Neuronal stem cell (in vitro differentiated cells): ENCODE measurements around the gene MAU2.

Experiments used
- DNase-seq: peaks from one replicate; pipeline ENCODE4 v3.0.0-alpha.2; 2013; ENCODE audit warnings: low spot score
- H2AFZ ChIP-seq: one replicate; pipeline ENCODE4 v1.6.1; 2013; ENCODE audit warnings: mild to moderate bottlenecking, low read length, inconsistent platforms
- H2AK5ac ChIP-seq: 2 replicates; pipeline ENCODE4 v1.6.1; 2013; ENCODE audit warnings: low read depth, mild to moderate bottlenecking, inconsistent platforms, low read length, moderate library complexity, mixed read lengths
- H2BK120ac ChIP-seq: 2 replicates; pipeline ENCODE4 v1.6.1; 2013; ENCODE audit warnings: low read depth, mild to moderate bottlenecking, inconsistent platforms, low read length, moderate library complexity, mixed read lengths
- H2BK12ac ChIP-seq: one replicate; pipeline ENCODE4 v1.6.1; 2013; ENCODE audit warnings: low read length, inconsistent platforms
- H2BK15ac ChIP-seq: 2 replicates; pipeline ENCODE4 v1.6.1; 2013; ENCODE audit warnings: mild to moderate bottlenecking, low read length, inconsistent platforms, mixed read lengths
- H2BK5ac ChIP-seq: one replicate; pipeline ENCODE4 v1.6.1; 2013; ENCODE audit warnings: inconsistent platforms, mild to moderate bottlenecking, low read length, moderate library complexity
- H3K14ac ChIP-seq: one replicate; pipeline ENCODE4 v1.6.1; 2013; ENCODE audit warnings: low read length, inconsistent platforms
- H3K18ac ChIP-seq: 2 replicates; pipeline ENCODE4 v1.6.1; 2013; ENCODE audit warnings: low read length, inconsistent platforms
- H3K23ac ChIP-seq: 2 replicates; pipeline ENCODE4 v1.6.1; 2013; ENCODE audit warnings: low read depth, mild to moderate bottlenecking, mixed read lengths, low read length, inconsistent platforms; ENCODE audit not compliant: poor library complexity
- H3K27ac ChIP-seq: replicated peaks from 3 replicates; pipeline ENCODE4 v1.5.1; 2013; ENCODE audit warnings: low read length, inconsistent platforms
- H3K27me3 ChIP-seq, 3 experiments: 2 replicates each; pipeline ENCODE4 v1.6.1; 2013; ENCODE audit warnings: low read length in 3 of 3, mild to moderate bottlenecking in 2 of 3, inconsistent platforms in 1 of 3, low read depth in 1 of 3, mixed read lengths in 1 of 3, moderate library complexity in 1 of 3; ENCODE audit not compliant: control insufficient read depth in 3 of 3, insufficient read depth in 3 of 3
- H3K36me3 ChIP-seq, 2 donors: replicated peaks in 1 of 2; 2 replicates each; pipeline ENCODE4 v1.6.1; 2013; ENCODE audit warnings: low read length in 2 of 2; ENCODE audit not compliant: control insufficient read depth in 2 of 2, insufficient read depth in 2 of 2
- H3K4ac ChIP-seq: 2 replicates; pipeline ENCODE4 v1.6.1; 2013; ENCODE audit warnings: inconsistent platforms, mild to moderate bottlenecking, low read length, moderate library complexity
- H3K4me1 ChIP-seq, 2 donors: 1 replicate in 1 of 2; 2 replicates in 1 of 2; pipeline ENCODE4 v1.6.1; 2013; ENCODE audit warnings: low read length in 2 of 2, low read depth in 1 of 2; ENCODE audit not compliant: control insufficient read depth in 2 of 2, insufficient read depth in 1 of 2
- H3K4me2 ChIP-seq: one replicate; pipeline ENCODE4 v1.6.1; 2013; ENCODE audit warnings: mild to moderate bottlenecking, low read length, inconsistent platforms; ENCODE audit not compliant: insufficient read depth, poor library complexity, severe bottlenecking
- H3K4me3 ChIP-seq, 2 donors: 2 replicates each; pipeline ENCODE4 v1.5.1; 2013; ENCODE audit warnings: low read length in 2 of 2, mild to moderate bottlenecking in 2 of 2, inconsistent platforms in 1 of 2, moderate library complexity in 1 of 2
- H3K79me1 ChIP-seq: one replicate; pipeline ENCODE4 v1.6.1; 2013; ENCODE audit warnings: low read depth, mild to moderate bottlenecking, inconsistent platforms, low read length, moderate library complexity
- H3K9ac ChIP-seq: one replicate; pipeline ENCODE4 v1.6.1; 2013; ENCODE audit warnings: mild to moderate bottlenecking, low read depth, low read length, inconsistent platforms; ENCODE audit not compliant: poor library complexity
- H3K9me3 ChIP-seq, 2 donors: replicated peaks in 1 of 2; 2 replicates each; pipeline versions ENCODE3 to v1.6.1; 2013; ENCODE audit warnings: low read length in 2 of 2, mild to moderate bottlenecking in 2 of 2, inconsistent platforms in 1 of 2, low read depth in 1 of 2, mixed read lengths in 1 of 2, moderate library complexity in 1 of 2; ENCODE audit not compliant: control insufficient read depth in 2 of 2, insufficient read depth in 1 of 2
- H4K8ac ChIP-seq: one replicate; pipeline ENCODE4 v1.6.1; 2013; ENCODE audit warnings: low read depth, mild to moderate bottlenecking, inconsistent platforms, low read length, moderate library complexity
- H4K91ac ChIP-seq: one replicate; pipeline ENCODE4 v1.6.1; 2013; ENCODE audit warnings: low read length, low read depth, mild to moderate bottlenecking, inconsistent platforms; ENCODE audit not compliant: poor library complexity
- WGBS, 2 donors: extraction: QIAGEN DNeasy Blood & Tissue Kit; methylation state at CpG; one replicate each; pipeline ENCODE4 v1.1.7; 2013; ENCODE audit warnings: missing lambda C conversion rate in 2 of 2, mixed read lengths in 1 of 2; ENCODE audit not compliant: insufficient read length in 2 of 2, insufficient replicate concordance in 1 of 2; ENCODE audit errors: extremely low coverage in 2 of 2; 5-methylcytosine and 5-hydroxymethylcytosine counted together

MAU2 gene

DNA sequence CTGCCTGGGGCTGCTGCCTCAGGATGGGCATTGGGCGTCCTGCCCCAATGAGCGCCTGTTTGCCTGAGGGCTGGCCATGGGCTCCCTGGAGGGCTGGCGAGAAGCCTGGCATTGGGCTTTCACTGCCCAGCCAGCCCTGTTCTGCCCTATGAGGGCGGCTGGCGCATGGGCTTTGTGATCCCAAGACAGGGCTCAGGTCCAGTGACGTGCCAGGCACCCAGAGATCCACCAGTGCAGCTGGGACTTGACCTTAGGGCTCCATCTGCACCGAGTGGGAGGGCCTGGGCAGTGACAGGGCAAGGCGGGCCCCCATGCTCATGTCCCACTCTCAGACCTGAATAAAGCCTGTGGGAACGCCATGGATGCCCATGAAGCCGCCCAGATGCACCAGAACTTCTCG lies 34.3 kb downstream of the MAU2 start:
- Histone ChIP-seq H2BK120ac (no peak overlapping the region), H2BK12ac (no peak overlapping the region), H3K9ac (no peak overlapping the region), H3K4me1 (no peaks in the 10 kb centered on the region), H2BK5ac (peak overlapping the region; percentile 35), H3K36me3 (peaks cover 44 to 84% of the 10 kb centered on the region in 2 donors), H4K8ac (no peak overlapping the region), H2BK15ac (no peak overlapping the region), H3K79me1 (peaks cover 2% of the 10 kb centered on the region), H3K4me3 (no peak overlapping the region), H3K4me2 (no peak overlapping the region), H2AK5ac (no peak overlapping the region), H3K27me3 (no peaks in the 10 kb centered on the region), H3K9me3 (no peaks in the 10 kb centered on the region), H3K14ac (no peak overlapping the region), H3K23ac (no peak overlapping the region), H3K4ac (no peak overlapping the region), H4K91ac (no peak overlapping the region), H2AFZ (no peak overlapping the region), H3K18ac (no peak overlapping the region), H3K27ac (no peak overlapping the region)
- no CpG with 5 or more reads among the region's 11 CpGs for WGBS, 2 donors
- no peak for DNase-seq

DNA sequence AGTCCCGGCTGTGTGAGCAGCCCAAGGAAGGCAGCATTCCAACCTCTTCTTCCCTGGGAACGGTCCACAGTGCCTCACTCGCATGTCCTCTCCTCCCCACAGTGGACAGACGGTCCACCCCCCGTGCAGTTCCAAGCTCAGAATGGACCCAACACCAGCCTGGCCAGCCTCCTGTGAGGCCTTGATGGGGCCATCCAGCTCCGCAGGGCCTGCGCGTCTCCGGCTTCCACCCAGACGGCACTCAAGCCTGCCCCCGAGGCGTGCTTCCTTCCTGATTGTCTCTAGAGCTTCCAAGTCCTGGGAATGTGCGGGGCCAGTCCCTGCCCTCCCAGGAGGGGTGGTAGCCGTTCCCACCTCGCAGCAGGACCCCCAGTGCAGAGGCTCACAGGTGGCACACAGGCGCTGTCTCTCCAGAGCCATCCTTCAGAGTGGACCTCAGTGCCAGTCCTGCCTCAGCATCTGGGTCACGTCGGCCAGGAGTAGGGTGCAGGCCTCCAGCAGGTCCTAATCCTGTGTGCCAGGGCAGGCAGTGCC lies 35.0 kb downstream of the MAU2 start:
- no peak overlapping the region for H2BK15ac ChIP-seq
- no peak overlapping the region for H4K8ac ChIP-seq
- H3K23ac ChIP-seq, result no peak overlapping the region
- H3K27ac ChIP-seq, result no peak overlapping the region
- peak overlapping the region; percentile 35 for H2BK5ac ChIP-seq
- H3K4me3 ChIP-seq, result peak overlapping the region in 1 of 2 donors; percentile 50
- no peak overlapping the region for H2BK12ac ChIP-seq
- H3K4me2 ChIP-seq, result no peak overlapping the region
- no peaks in the 10 kb centered on the region for H3K9me3 ChIP-seq
- DNase-seq, result no peak
- H3K4me1 ChIP-seq, result no peaks in the 10 kb centered on the region
- no peak overlapping the region for H3K14ac ChIP-seq
- WGBS, 2 donors, result no CpG with 5 or more reads among the region's 18 CpGs
- H3K36me3 ChIP-seq, result peaks cover 44 to 83% of the 10 kb centered on the region in 2 donors
- H2BK120ac ChIP-seq, result no peak overlapping the region
- H3K18ac ChIP-seq, result no peak overlapping the region
- H3K27me3 ChIP-seq, result no peaks in the 10 kb centered on the region
- H4K91ac ChIP-seq, result no peak overlapping the region
- peaks cover 2% of the 10 kb centered on the region for H3K79me1 ChIP-seq
- no peak overlapping the region for H2AK5ac ChIP-seq
- H3K4ac ChIP-seq, result no peak overlapping the region
- H2AFZ ChIP-seq, result no peak overlapping the region
- no peak overlapping the region for H3K9ac ChIP-seq

DNA sequence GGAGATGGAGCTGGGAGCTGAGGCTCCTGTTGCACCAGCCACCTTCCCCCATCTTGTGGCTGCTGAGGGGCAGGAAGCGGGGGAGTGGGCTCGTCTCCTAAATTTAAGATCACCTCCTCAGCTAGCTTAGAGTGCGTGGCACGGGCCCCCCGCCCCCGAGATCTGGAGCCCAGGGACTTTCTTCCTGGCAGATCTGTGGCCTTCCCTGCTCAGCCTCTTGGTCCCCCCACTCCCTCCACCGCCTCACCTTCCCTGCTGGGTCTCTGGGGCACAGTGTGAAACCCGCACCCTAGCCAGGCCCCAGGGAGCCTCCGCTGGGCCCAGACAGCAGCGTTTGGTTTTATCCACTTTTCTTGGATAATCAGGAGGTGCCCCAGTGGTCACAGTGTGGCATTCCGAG lies 35.9 kb downstream of the MAU2 start:
- no peak overlapping the region for H2AK5ac ChIP-seq
- peaks cover 41 to 75% of the 10 kb centered on the region in 2 donors for H3K36me3 ChIP-seq
- no peak overlapping the region for H3K4me2 ChIP-seq
- H3K9me3 ChIP-seq, result no peaks in the 10 kb centered on the region
- no peak overlapping the region for H2BK12ac ChIP-seq
- no peak for DNase-seq
- H3K4me1 ChIP-seq, result no peaks in the 10 kb centered on the region
- no peak overlapping the region for H3K27ac ChIP-seq
- WGBS, 2 donors, result no CpG with 5 or more reads among the region's 11 CpGs
- H2BK120ac ChIP-seq, result no peak overlapping the region
- no peak overlapping the region for H2BK15ac ChIP-seq
- H3K23ac ChIP-seq, result no peak overlapping the region
- no peaks in the 10 kb centered on the region for H3K27me3 ChIP-seq
- no peak overlapping the region for H4K8ac ChIP-seq
- no peak overlapping the region for H4K91ac ChIP-seq
- no peak overlapping the region for H2AFZ ChIP-seq
- no peak overlapping the region for H3K9ac ChIP-seq
- no peak overlapping the region for H3K4me3 ChIP-seq
- no peak overlapping the region for H3K4ac ChIP-seq
- H3K79me1 ChIP-seq, result peaks cover 2% of the 10 kb centered on the region
- peak overlapping the region; percentile 3 for H2BK5ac ChIP-seq
- H3K14ac ChIP-seq, result no peak overlapping the region
- no peak overlapping the region for H3K18ac ChIP-seq

DNA sequence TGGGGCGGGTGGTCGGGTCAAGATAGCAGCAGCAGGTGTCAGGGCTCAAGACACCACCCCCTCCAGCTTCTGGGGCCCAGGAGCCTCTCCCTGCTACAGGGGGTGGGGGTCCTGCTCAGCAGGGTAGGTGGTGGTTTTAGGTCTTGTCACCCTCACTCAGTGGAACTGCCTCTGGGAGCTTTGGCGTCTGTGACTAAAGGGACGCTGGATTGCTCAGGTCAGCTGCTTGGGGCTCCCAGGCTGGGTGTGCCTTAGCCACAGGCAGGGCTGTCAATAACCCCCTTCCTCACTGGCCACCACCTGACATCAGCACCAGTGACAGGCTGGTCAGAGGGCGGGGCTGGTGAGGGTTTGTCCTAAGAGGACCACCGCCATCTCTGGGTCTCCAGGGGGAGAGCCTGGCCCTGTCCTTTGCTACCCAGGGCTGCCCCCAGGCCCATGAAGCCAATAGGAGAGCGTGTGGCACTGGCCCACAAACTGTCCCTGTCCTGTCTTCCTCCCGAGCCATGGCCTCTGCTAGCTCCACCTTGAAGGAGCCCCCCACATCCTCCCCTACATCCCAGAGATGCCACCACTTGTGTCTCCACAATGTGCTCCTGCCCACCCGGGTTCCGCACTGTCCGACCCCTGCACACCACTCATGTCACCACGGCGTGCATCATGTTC lies 36.4 kb downstream of the MAU2 start:
- no CpG with 5 or more reads among the region's 13 CpGs for WGBS, 2 donors
- H3K79me1 ChIP-seq, result peaks cover 2% of the 10 kb centered on the region
- no peak overlapping the region for H2BK15ac ChIP-seq
- no peak overlapping the region for H2BK120ac ChIP-seq
- no peak overlapping the region for H2AK5ac ChIP-seq
- DNase-seq, result no peak
- no peaks in the 10 kb centered on the region for H3K4me1 ChIP-seq
- no peak overlapping the region for H2AFZ ChIP-seq
- H3K4me2 ChIP-seq, result no peak overlapping the region
- no peak overlapping the region for H3K18ac ChIP-seq
- no peak overlapping the region for H3K23ac ChIP-seq
- H3K14ac ChIP-seq, result peak overlapping the region; percentile 27
- H3K36me3 ChIP-seq, result peaks cover 41 to 69% of the 10 kb centered on the region in 2 donors
- H3K4me3 ChIP-seq, result no peak overlapping the region
- no peaks in the 10 kb centered on the region for H3K27me3 ChIP-seq
- H3K4ac ChIP-seq, result no peak overlapping the region
- H3K9me3 ChIP-seq, result no peaks in the 10 kb centered on the region
- no peak overlapping the region for H2BK12ac ChIP-seq
- H4K91ac ChIP-seq, result no peak overlapping the region
- no peak overlapping the region for H3K9ac ChIP-seq
- peak overlapping the region; percentile 3 for H2BK5ac ChIP-seq
- H4K8ac ChIP-seq, result no peak overlapping the region
- H3K27ac ChIP-seq, result no peak overlapping the region
